DOHH2 (cell line): ENCODE results near the gene HIVEP3.

Experiments
- H3F3A ChIP-seq: fragments of 200-600 bp; sonication (generic), shearing (Covaris generic); 2 replicates; pipeline ENCODE4 v1.6.0; 2016; ENCODE audit warnings: antibody characterized with exemption, mild to moderate bottlenecking; ENCODE audit not compliant: control insufficient read depth, insufficient read depth
- H3K27ac ChIP-seq: fragments of 200-600 bp; sonication (generic); 2 replicates; pipeline ENCODE4 v1.5.1; 2014; ENCODE audit warnings: low read depth, mild to moderate bottlenecking, low read length, moderate library complexity
- H3K27me3 ChIP-seq: fragments of 200-600 bp; sonication (generic); 2 replicates; pipeline ENCODE4 v1.6.1; 2014; ENCODE audit warnings: mild to moderate bottlenecking, low read length, mixed read lengths; ENCODE audit not compliant: control insufficient read depth
- H3K36me3 ChIP-seq: fragments of 200-600 bp; sonication (generic); 2 replicates; pipeline ENCODE4 v1.6.1; 2014; ENCODE audit warnings: mild to moderate bottlenecking, low read length, moderate library complexity, mixed read lengths; ENCODE audit not compliant: control insufficient read depth
- H3K4me1 ChIP-seq: fragments of 200-600 bp; sonication (generic); 2 replicates; pipeline ENCODE4 v1.6.1; 2014; ENCODE audit warnings: mild to moderate bottlenecking, low read length, mixed read lengths; ENCODE audit not compliant: control insufficient read depth
- H3K4me2 ChIP-seq: fragments of 200-600 bp; sonication (generic); 2 replicates; pipeline ENCODE4 v1.6.0; 2014; ENCODE audit warnings: mild to moderate bottlenecking, low read length, moderate library complexity
- H3K4me3 ChIP-seq: fragments of 200-600 bp; sonication (generic); 2 replicates; pipeline ENCODE4 v1.5.1; 2014; ENCODE audit warnings: mild to moderate bottlenecking, low read length, mixed read lengths
- H3K79me2 ChIP-seq: fragments of 200-600 bp; sonication (generic); 2 replicates; pipeline ENCODE4 v1.6.1; 2014; ENCODE audit warnings: mild to moderate bottlenecking, low read length, mixed read lengths; ENCODE audit not compliant: control insufficient read depth
- H3K9me2 ChIP-seq: fragments of 200-600 bp; sonication (generic); replicated peaks from 2 replicates; pipeline ENCODE4 v1.6.1; 2014; ENCODE audit warnings: mild to moderate bottlenecking, low read length, mixed read lengths; ENCODE audit not compliant: control insufficient read depth
- H3K9me3 ChIP-seq: fragments of 200-600 bp; sonication (generic); 2 replicates; pipeline ENCODE4 v1.6.1; 2014; ENCODE audit warnings: antibody characterized with exemption, low read length, mixed read lengths; ENCODE audit not compliant: control insufficient read depth, insufficient read depth
- H4K20me1 ChIP-seq: fragments of 200-600 bp; sonication (generic); 2 replicates; pipeline ENCODE4 v1.6.0; 2014; ENCODE audit warnings: low read depth, mild to moderate bottlenecking, antibody characterized with exemption, low read length, moderate library complexity; ENCODE audit not compliant: control insufficient read depth, insufficient read depth
- EZH2phosphoT487 ChIP-seq: fragments of 200-600 bp; sonication (generic); IDR thresholded peaks from 2 replicates; pipeline ENCODE4 v1.6.1; 2017; ENCODE audit warnings: borderline replicate concordance, mild to moderate bottlenecking, antibody characterized with exemption, low read length, moderate library complexity, mixed read lengths
- TF ChIP-seq, protein P1 (sequence below): fragments of 200-600 bp; sonication (generic); IDR thresholded peaks from one replicate; pipeline ENCODE4 v1.5.1; 2014; ENCODE audit warnings: antibody characterized with exemption, mild to moderate bottlenecking, low read depth, low read length; ENCODE audit not compliant: poor library complexity, severe bottlenecking

Gene HIVEP3

GRCh38 chr1:41489561-41489960 is 429.2 kb downstream of the HIVEP3 start:
- no peaks in the 10 kb centered on the region for H3F3A ChIP-seq
- H3K79me2 ChIP-seq: no peaks in the 10 kb centered on the region
- H4K20me1 ChIP-seq: no peaks in the 10 kb centered on the region
- TF ChIP-seq EZH2phosphoT487: no peak
- TF ChIP-seq, protein P1, sequence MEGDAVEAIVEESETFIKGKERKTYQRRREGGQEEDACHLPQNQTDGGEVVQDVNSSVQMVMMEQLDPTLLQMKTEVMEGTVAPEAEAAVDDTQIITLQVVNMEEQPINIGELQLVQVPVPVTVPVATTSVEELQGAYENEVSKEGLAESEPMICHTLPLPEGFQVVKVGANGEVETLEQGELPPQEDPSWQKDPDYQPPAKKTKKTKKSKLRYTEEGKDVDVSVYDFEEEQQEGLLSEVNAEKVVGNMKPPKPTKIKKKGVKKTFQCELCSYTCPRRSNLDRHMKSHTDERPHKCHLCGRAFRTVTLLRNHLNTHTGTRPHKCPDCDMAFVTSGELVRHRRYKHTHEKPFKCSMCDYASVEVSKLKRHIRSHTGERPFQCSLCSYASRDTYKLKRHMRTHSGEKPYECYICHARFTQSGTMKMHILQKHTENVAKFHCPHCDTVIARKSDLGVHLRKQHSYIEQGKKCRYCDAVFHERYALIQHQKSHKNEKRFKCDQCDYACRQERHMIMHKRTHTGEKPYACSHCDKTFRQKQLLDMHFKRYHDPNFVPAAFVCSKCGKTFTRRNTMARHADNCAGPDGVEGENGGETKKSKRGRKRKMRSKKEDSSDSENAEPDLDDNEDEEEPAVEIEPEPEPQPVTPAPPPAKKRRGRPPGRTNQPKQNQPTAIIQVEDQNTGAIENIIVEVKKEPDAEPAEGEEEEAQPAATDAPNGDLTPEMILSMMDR: no peak
- no peak overlapping the region for H3K4me2 ChIP-seq
- H3K4me1 ChIP-seq: 0 out of 2 replicates have a peak, but pooled peaks cover 3% of the 10 kb centered on the region
- H3K9me3 ChIP-seq: no peaks in the 10 kb centered on the region
- H3K27me3 ChIP-seq: peaks cover 33% of the 10 kb centered on the region
- no peaks in the 10 kb centered on the region for H3K9me2 ChIP-seq
- H3K36me3 ChIP-seq: no peaks in the 10 kb centered on the region
- H3K4me3 ChIP-seq: no peak overlapping the region
- H3K27ac ChIP-seq: no peak overlapping the region

- Histone ChIP-seq H3K4me2 (no peak overlapping the region), H3K4me3 (no peak overlapping the region), H3F3A (no peaks in the 10 kb centered on the region), H3K36me3 (no peaks in the 10 kb centered on the region), H3K79me2 (no peaks in the 10 kb centered on the region), H3K4me1 (0 out of 2 replicates have a peak, but pooled peaks cover 3% of the 10 kb centered on the region), H3K9me2 (no peaks in the 10 kb centered on the region), H3K27me3 (peaks cover 33% of the 10 kb centered on the region), H3K9me3 (no peaks in the 10 kb centered on the region), H4K20me1 (no peaks in the 10 kb centered on the region), H3K27ac (no peak overlapping the region)
- TF ChIP-seq EZH2phosphoT487: no peak
- TF ChIP-seq, protein P1: no peak
Observed at GRCh38 chr1:41488040-41488951, 430.4 kb downstream of the HIVEP3 start.

DNA sequence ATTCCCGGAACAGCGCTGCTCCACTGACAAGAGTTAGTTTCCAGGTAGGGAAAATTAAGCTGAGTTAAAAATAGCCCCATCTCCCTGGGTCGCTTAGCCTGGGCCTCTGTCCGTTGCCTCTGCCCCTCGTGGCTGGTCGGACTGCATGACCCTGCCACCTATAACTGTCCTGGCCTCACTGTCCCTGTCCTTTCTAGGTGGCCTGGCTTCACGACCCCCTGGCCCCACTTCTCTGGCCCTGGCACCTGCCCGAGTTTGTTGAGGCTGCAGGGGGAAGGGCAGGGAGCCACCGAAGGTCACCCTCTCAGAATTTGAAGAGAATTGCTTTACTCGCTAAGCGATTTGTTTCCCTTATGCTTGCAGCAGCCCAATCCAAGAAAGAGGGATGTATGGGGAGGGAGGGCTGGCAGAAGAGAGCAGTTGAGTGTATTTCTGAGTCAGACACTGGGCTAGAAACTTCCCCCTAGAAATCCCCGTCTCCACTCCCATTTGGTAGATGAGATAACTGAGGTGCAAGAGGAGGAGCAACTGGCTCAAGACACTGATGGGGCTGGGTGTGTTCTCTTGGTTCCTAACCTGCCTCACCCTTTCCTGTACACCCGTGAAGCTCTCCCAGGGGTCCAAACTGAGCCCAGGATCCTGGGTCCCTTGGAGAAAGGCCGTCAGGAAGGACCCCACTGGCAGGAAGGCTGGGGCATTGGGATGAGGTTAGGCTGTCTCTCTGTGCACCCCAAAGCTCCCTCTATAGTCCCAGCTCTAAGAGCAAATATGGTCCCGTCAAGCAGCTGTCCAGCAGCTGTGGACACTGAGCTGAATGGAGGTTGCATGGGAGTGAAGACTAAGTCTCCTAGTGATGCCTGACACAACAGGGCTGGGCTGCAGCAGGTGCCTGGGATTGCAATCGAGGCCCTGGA is 431.3 kb downstream of the HIVEP3 start:
- no peaks in the 10 kb centered on the region for H3K79me2 ChIP-seq
- H3K36me3 ChIP-seq: no peaks in the 10 kb centered on the region
- H3K9me2 ChIP-seq: no peaks in the 10 kb centered on the region
- H3K27ac ChIP-seq: no peak overlapping the region
- H3K27me3 ChIP-seq: peaks cover 33% of the 10 kb centered on the region
- H3K4me2 ChIP-seq: no peak overlapping the region
- no peak overlapping the region for H3K4me3 ChIP-seq
- no peaks in the 10 kb centered on the region for H4K20me1 ChIP-seq
- no peaks in the 10 kb centered on the region for H3F3A ChIP-seq
- TF ChIP-seq, protein P1: no peak
- H3K9me3 ChIP-seq: no peaks in the 10 kb centered on the region
- H3K4me1 ChIP-seq: 0 out of 2 replicates have a peak, but pooled peaks cover 3% of the 10 kb centered on the region
